Neuronal stem cell (in vitro differentiated cells): ENCODE data around the gene ARHGAP22.

Experiments
- DNase-seq: peaks from one replicate; pipeline ENCODE4 v3.0.0-alpha.2; 2013; ENCODE audit warnings: low spot score
- H2AFZ ChIP-seq: one replicate; pipeline ENCODE4 v1.6.1; 2013; ENCODE audit warnings: mild to moderate bottlenecking, low read length, inconsistent platforms
- H2AK5ac ChIP-seq: 2 replicates; pipeline ENCODE4 v1.6.1; 2013; ENCODE audit warnings: low read depth, mild to moderate bottlenecking, inconsistent platforms, low read length, moderate library complexity, mixed read lengths
- H2BK120ac ChIP-seq: 2 replicates; pipeline ENCODE4 v1.6.1; 2013; ENCODE audit warnings: low read depth, mild to moderate bottlenecking, inconsistent platforms, low read length, moderate library complexity, mixed read lengths
- H2BK12ac ChIP-seq: one replicate; pipeline ENCODE4 v1.6.1; 2013; ENCODE audit warnings: low read length, inconsistent platforms
- H2BK15ac ChIP-seq: 2 replicates; pipeline ENCODE4 v1.6.1; 2013; ENCODE audit warnings: mild to moderate bottlenecking, low read length, inconsistent platforms, mixed read lengths
- H2BK5ac ChIP-seq: one replicate; pipeline ENCODE4 v1.6.1; 2013; ENCODE audit warnings: inconsistent platforms, mild to moderate bottlenecking, low read length, moderate library complexity
- H3K14ac ChIP-seq: one replicate; pipeline ENCODE4 v1.6.1; 2013; ENCODE audit warnings: low read length, inconsistent platforms
- H3K18ac ChIP-seq: 2 replicates; pipeline ENCODE4 v1.6.1; 2013; ENCODE audit warnings: low read length, inconsistent platforms
- H3K23ac ChIP-seq: 2 replicates; pipeline ENCODE4 v1.6.1; 2013; ENCODE audit warnings: low read depth, mild to moderate bottlenecking, mixed read lengths, low read length, inconsistent platforms; ENCODE audit not compliant: poor library complexity
- H3K27ac ChIP-seq: replicated peaks from 3 replicates; pipeline ENCODE4 v1.5.1; 2013; ENCODE audit warnings: low read length, inconsistent platforms
- H3K27me3 ChIP-seq, 3 experiments: 2 replicates each; pipeline ENCODE4 v1.6.1; 2013; ENCODE audit warnings: low read length in 3 of 3, mild to moderate bottlenecking in 2 of 3, inconsistent platforms in 1 of 3, low read depth in 1 of 3, mixed read lengths in 1 of 3, moderate library complexity in 1 of 3; ENCODE audit not compliant: control insufficient read depth in 3 of 3, insufficient read depth in 3 of 3
- H3K36me3 ChIP-seq, 2 donors: replicated peaks in 1 of 2; 2 replicates each; pipeline ENCODE4 v1.6.1; 2013; ENCODE audit warnings: low read length in 2 of 2; ENCODE audit not compliant: control insufficient read depth in 2 of 2, insufficient read depth in 2 of 2
- H3K4ac ChIP-seq: 2 replicates; pipeline ENCODE4 v1.6.1; 2013; ENCODE audit warnings: inconsistent platforms, mild to moderate bottlenecking, low read length, moderate library complexity
- H3K4me1 ChIP-seq, 2 donors: 1 replicate in 1 of 2; 2 replicates in 1 of 2; pipeline ENCODE4 v1.6.1; 2013; ENCODE audit warnings: low read length in 2 of 2, low read depth in 1 of 2; ENCODE audit not compliant: control insufficient read depth in 2 of 2, insufficient read depth in 1 of 2
- H3K4me2 ChIP-seq: one replicate; pipeline ENCODE4 v1.6.1; 2013; ENCODE audit warnings: mild to moderate bottlenecking, low read length, inconsistent platforms; ENCODE audit not compliant: insufficient read depth, poor library complexity, severe bottlenecking
- H3K4me3 ChIP-seq, 2 donors: 2 replicates each; pipeline ENCODE4 v1.5.1; 2013; ENCODE audit warnings: low read length in 2 of 2, mild to moderate bottlenecking in 2 of 2, inconsistent platforms in 1 of 2, moderate library complexity in 1 of 2
- H3K79me1 ChIP-seq: one replicate; pipeline ENCODE4 v1.6.1; 2013; ENCODE audit warnings: low read depth, mild to moderate bottlenecking, inconsistent platforms, low read length, moderate library complexity
- H3K9ac ChIP-seq: one replicate; pipeline ENCODE4 v1.6.1; 2013; ENCODE audit warnings: mild to moderate bottlenecking, low read depth, low read length, inconsistent platforms; ENCODE audit not compliant: poor library complexity
- H3K9me3 ChIP-seq, 2 donors: replicated peaks in 1 of 2; 2 replicates each; pipeline versions ENCODE3 to v1.6.1; 2013; ENCODE audit warnings: low read length in 2 of 2, mild to moderate bottlenecking in 2 of 2, inconsistent platforms in 1 of 2, low read depth in 1 of 2, mixed read lengths in 1 of 2, moderate library complexity in 1 of 2; ENCODE audit not compliant: control insufficient read depth in 2 of 2, insufficient read depth in 1 of 2
- H4K8ac ChIP-seq: one replicate; pipeline ENCODE4 v1.6.1; 2013; ENCODE audit warnings: low read depth, mild to moderate bottlenecking, inconsistent platforms, low read length, moderate library complexity
- H4K91ac ChIP-seq: one replicate; pipeline ENCODE4 v1.6.1; 2013; ENCODE audit warnings: low read length, low read depth, mild to moderate bottlenecking, inconsistent platforms; ENCODE audit not compliant: poor library complexity
- WGBS, 2 donors: extraction: QIAGEN DNeasy Blood & Tissue Kit; methylation state at CpG; one replicate each; pipeline ENCODE4 v1.1.7; 2013; ENCODE audit warnings: missing lambda C conversion rate in 2 of 2, mixed read lengths in 1 of 2; ENCODE audit not compliant: insufficient read length in 2 of 2, insufficient replicate concordance in 1 of 2; ENCODE audit errors: extremely low coverage in 2 of 2; 5-methylcytosine and 5-hydroxymethylcytosine counted together

Gene ARHGAP22

GRCh38 chr10:48494611-48495010 is 110.3 kb downstream of the ARHGAP22 start:
- Histone ChIP-seq H3K79me1 (no peaks in the 10 kb centered on the region), H2BK120ac (no peak overlapping the region), H3K4me2 (no peak overlapping the region), H4K8ac (peak overlapping the region; percentile 26), H3K27me3 (peaks cover 0 to 10% (median 0%) of the 10 kb centered on the region in 3 experiments), H3K4me3 (no peak overlapping the region), H2AFZ (no peak overlapping the region), H3K18ac (no peak overlapping the region), H3K9ac (no peak overlapping the region), H4K91ac (no peak overlapping the region), H2BK12ac (no peak overlapping the region), H2BK5ac (no peak overlapping the region), H3K4ac (no peak overlapping the region), H2AK5ac (no peak overlapping the region), H3K14ac (no peak overlapping the region), H3K4me1 (peaks cover 0 to 2% of the 10 kb centered on the region in 2 donors), H2BK15ac (no peak overlapping the region), H3K27ac (no peak overlapping the region), H3K9me3 (no peaks in the 10 kb centered on the region), H3K36me3 (no peaks in the 10 kb centered on the region), H3K23ac (no peak overlapping the region)
- no CpG with 5 or more reads among the region's 5 CpGs for WGBS, 2 donors
- DNase-seq: no peak

GRCh38 chr10:48494073-48494472 is 110.8 kb downstream of the ARHGAP22 start:
- no CpG with 5 or more reads among the region's 8 CpGs for WGBS, 2 donors
- DNase-seq: no peak

GRCh38 chr10:48493083-48493871 is 111.6 kb downstream of the ARHGAP22 start:
- Histone ChIP-seq H3K79me1 (no peaks in the 10 kb centered on the region), H3K4me1 (no peaks in the 10 kb centered on the region), H3K14ac (peak overlapping the region; percentile 10), H4K8ac (no peak overlapping the region), H2BK5ac (no peak overlapping the region), H3K23ac (peak overlapping the region; percentile 82), H3K36me3 (no peaks in the 10 kb centered on the region), H2BK120ac (no peak overlapping the region), H3K9ac (peak overlapping the region; percentile 30), H3K27me3 (peaks cover 0 to 15% (median 0%) of the 10 kb centered on the region in 3 experiments), H3K4ac (no peak overlapping the region), H3K4me2 (no peak overlapping the region), H2AFZ (no peak overlapping the region), H2BK15ac (no peak overlapping the region), H3K4me3 (no peak overlapping the region), H3K18ac (peak overlapping the region; percentile 22), H2BK12ac (no peak overlapping the region), H2AK5ac (peak overlapping the region; percentile 31), H3K9me3 (no peaks in the 10 kb centered on the region), H4K91ac (no peak overlapping the region), H3K27ac (no peak overlapping the region)
- no CpG with 5 or more reads among the region's 16 CpGs for WGBS, 2 donors
- DNase-seq: no peak

More at GRCh38 chr10:48494073-48494472, 110.8 kb downstream of the ARHGAP22 start:
- Histone ChIP-seq H3K9ac (no peak overlapping the region), H3K27ac (no peak overlapping the region), H2BK120ac (no peak overlapping the region), H3K14ac (no peak overlapping the region), H2AK5ac (no peak overlapping the region), H3K27me3 (peaks cover 0 to 10% (median 0%) of the 10 kb centered on the region in 3 experiments), H4K91ac (no peak overlapping the region), H2AFZ (no peak overlapping the region), H2BK12ac (no peak overlapping the region), H3K9me3 (no peaks in the 10 kb centered on the region), H3K79me1 (no peaks in the 10 kb centered on the region), H3K4me1 (peaks cover 0 to 2% of the 10 kb centered on the region in 2 donors), H3K4ac (no peak overlapping the region), H3K18ac (peak overlapping the region; percentile 74), H2BK15ac (no peak overlapping the region), H2BK5ac (no peak overlapping the region), H3K23ac (no peak overlapping the region), H3K4me2 (no peak overlapping the region), H3K36me3 (no peaks in the 10 kb centered on the region), H4K8ac (peak overlapping the region; percentile 26), H3K4me3 (no peak overlapping the region)

DNA sequence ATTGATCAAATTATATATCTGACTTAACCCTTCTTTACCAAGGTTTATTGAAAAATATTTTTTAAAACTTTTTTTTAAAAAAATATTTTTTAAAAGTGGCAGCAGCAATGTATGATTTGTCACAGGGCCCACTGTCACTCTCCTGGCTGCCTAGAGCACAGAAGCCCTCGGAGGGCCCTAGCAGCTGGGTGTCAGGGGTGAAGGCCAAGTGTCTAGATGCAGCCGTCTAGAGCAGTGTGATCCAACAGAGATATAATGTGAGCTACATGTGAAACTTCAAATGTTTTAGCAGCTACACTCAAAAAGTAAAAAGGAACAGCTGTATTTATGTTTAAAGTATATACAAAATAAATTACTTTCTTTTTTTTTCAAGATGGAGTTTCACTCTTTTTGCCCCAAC is 112.7 kb downstream of the ARHGAP22 start:
- Histone ChIP-seq H2BK12ac (no peak overlapping the region), H3K9ac (no peak overlapping the region), H3K27me3 (peaks cover 0 to 8% (median 0%) of the 10 kb centered on the region in 3 experiments), H3K14ac (no peak overlapping the region), H3K9me3 (no peaks in the 10 kb centered on the region), H2AFZ (no peak overlapping the region), H4K8ac (no peak overlapping the region), H3K18ac (no peak overlapping the region), H3K27ac (no peak overlapping the region), H2BK15ac (no peak overlapping the region), H3K36me3 (no peaks in the 10 kb centered on the region), H3K4me3 (no peak overlapping the region), H3K23ac (no peak overlapping the region), H2AK5ac (no peak overlapping the region), H3K4me2 (no peak overlapping the region), H3K4me1 (no peaks in the 10 kb centered on the region), H3K4ac (no peak overlapping the region), H3K79me1 (no peaks in the 10 kb centered on the region), H2BK5ac (no peak overlapping the region), H2BK120ac (no peak overlapping the region), H4K91ac (no peak overlapping the region)
- WGBS, 2 donors: no CpG with 5 or more reads among the region's 2 CpGs
- DNase-seq: no peak
